MCF 10A (cell line): ENCODE data around the gene PNPLA3. TPM values are rescaled to one million over a fixed set of nuclear protein-coding genes. Genes with fewer than 3 reads are reported as not detected.

ENCODE experiments used
- BruUV-seq: library from RNA; stranded (reverse); fragments of 400-500 nt; replicated peaks from 2 replicates; lab custom pipeline; 2021; lab: Mats Ljungman, UMichigan
- CTCF ChIA-PET: fragments of 300-600 bp; sonication (Branson Sonifier 250); formaldehyde crosslinking; extraction: SDS; loops from one replicate; lab custom pipeline; 2021; ENCODE audit warnings: antibody characterized with exemption, inconsistent platforms; lab: Yijun Ruan, JAX
- POLR2A ChIA-PET: fragments of 300-600, 350-650 bp; sonication (Branson Sonifier 250); formaldehyde crosslinking; extraction: SDS; loops from one replicate; lab custom pipeline; 2020; ENCODE audit warnings: antibody characterized with exemption, inconsistent platforms; lab: Yijun Ruan, JAX
- DNase-seq: peaks from one replicate; pipeline ENCODE4 v3.0.0-alpha.2; 2018; ENCODE audit not compliant: unreplicated experiment
- H3K27ac Mint-ChIP-seq: one replicate; pipeline ENCODE4 v1.8.0; 2022; ENCODE audit warnings: mild to moderate bottlenecking, low read depth, mixed read lengths; ENCODE audit not compliant: unreplicated experiment
- H3K27me3 Mint-ChIP-seq: one replicate; pipeline ENCODE4 v1.8.0; 2022; ENCODE audit warnings: mixed read lengths; ENCODE audit not compliant: insufficient read depth, unreplicated experiment
- H3K36me3 Mint-ChIP-seq: one replicate; pipeline ENCODE4 v1.8.0; 2022; ENCODE audit warnings: mild to moderate bottlenecking, moderate library complexity, mixed read lengths; ENCODE audit not compliant: insufficient read depth, unreplicated experiment
- H3K4me1 Mint-ChIP-seq: one replicate; pipeline ENCODE4 v1.8.0; 2022; ENCODE audit warnings: mixed read lengths; ENCODE audit not compliant: insufficient read depth, unreplicated experiment
- H3K4me3 Mint-ChIP-seq: one replicate; pipeline ENCODE4 v1.8.0; 2022; ENCODE audit warnings: mild to moderate bottlenecking, moderate library complexity, mixed read lengths; ENCODE audit not compliant: unreplicated experiment
- H3K9me3 Mint-ChIP-seq: one replicate; pipeline ENCODE4 v1.8.0; 2022; ENCODE audit warnings: mixed read lengths; ENCODE audit not compliant: unreplicated experiment
- intact Hi-C: fragments of 100-400 bp; cut with micrococcal nuclease; formaldehyde crosslinking; loops from 2 replicates; pipeline ENCODE4 v1.14.1; 2022
- total RNA-seq: library from RNA; stranded (reverse); gene quantifications from 2 replicates; pipeline ENCODE4 v1.2.3, GENCODE V29; 2022
- TF ChIP-seq, protein P1 (sequence below): fragments of 200-600 bp; IDR thresholded peaks from one replicate; pipeline ENCODE4 v1.8.0; 2022; ENCODE audit warnings: antibody characterized with exemption, mild to moderate bottlenecking; ENCODE audit not compliant: unreplicated experiment

PNPLA3 gene
- total RNA-seq, 1 experiment from 2014 or later: 4.2 TPM

DNA sequence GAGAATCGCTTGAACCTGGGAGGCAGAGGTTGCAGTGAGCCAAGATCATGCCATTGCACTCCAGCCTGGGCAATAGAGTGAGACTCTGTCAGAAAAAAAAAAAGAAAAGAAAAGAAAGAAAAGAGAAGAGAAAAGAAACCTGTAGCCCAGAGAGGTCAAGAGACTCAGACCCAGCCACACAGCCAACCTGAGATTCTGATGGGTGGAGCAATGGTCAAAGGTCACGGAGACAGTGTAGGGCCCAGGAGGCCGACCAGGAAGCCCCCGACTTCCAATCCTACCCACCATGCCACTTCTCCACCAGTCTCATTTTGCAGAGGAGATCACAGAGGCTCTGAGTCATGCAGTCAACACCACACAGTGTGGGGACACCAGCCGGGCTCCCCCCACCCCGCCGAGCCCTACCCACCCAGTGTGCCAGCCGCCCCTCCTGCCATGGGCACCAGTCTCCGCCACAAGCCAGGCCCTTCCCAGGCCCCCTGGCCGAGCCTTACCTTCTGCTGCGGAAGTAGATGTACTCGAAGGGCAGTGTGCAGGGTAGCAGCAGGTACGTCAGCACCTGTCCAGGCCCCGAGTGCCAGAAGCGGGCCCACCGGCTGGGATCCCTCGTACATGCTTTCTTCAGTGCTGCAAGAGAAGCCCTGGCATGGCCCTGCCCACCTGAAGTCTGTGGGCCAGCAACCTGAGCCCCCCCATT is 39.7 kb upstream of the PNPLA3 start:
- Mint-ChIP-seq H3K36me3 (peaks cover 6% of the 10 kb centered on the region), H3K4me3 (no peak overlapping the region), H3K27me3 (peaks cover 35% of the 10 kb centered on the region), H3K9me3 (no peaks in the 10 kb centered on the region), H3K27ac (no peak overlapping the region), H3K4me1 (no peaks in the 10 kb centered on the region)
- CTCF ChIA-PET: interaction anchor here (0.7 to 3.8 kb wide), 17 partner anchors 9 to 829 kb away, joined by 3 to 38 read pairs (median 4); no protein-coding TSS in a partner anchor
- intact Hi-C loops: loop anchor here (1.0 to 5.0 kb wide), 2 partner anchors 62 to 743 kb away; no protein-coding TSS in a partner anchor
- POLR2A ChIA-PET: no interaction called here
- no peak for DNase-seq
- no TSS peak for BruUV-seq
- TF ChIP-seq, protein P1, sequence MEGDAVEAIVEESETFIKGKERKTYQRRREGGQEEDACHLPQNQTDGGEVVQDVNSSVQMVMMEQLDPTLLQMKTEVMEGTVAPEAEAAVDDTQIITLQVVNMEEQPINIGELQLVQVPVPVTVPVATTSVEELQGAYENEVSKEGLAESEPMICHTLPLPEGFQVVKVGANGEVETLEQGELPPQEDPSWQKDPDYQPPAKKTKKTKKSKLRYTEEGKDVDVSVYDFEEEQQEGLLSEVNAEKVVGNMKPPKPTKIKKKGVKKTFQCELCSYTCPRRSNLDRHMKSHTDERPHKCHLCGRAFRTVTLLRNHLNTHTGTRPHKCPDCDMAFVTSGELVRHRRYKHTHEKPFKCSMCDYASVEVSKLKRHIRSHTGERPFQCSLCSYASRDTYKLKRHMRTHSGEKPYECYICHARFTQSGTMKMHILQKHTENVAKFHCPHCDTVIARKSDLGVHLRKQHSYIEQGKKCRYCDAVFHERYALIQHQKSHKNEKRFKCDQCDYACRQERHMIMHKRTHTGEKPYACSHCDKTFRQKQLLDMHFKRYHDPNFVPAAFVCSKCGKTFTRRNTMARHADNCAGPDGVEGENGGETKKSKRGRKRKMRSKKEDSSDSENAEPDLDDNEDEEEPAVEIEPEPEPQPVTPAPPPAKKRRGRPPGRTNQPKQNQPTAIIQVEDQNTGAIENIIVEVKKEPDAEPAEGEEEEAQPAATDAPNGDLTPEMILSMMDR: no peak

DNA sequence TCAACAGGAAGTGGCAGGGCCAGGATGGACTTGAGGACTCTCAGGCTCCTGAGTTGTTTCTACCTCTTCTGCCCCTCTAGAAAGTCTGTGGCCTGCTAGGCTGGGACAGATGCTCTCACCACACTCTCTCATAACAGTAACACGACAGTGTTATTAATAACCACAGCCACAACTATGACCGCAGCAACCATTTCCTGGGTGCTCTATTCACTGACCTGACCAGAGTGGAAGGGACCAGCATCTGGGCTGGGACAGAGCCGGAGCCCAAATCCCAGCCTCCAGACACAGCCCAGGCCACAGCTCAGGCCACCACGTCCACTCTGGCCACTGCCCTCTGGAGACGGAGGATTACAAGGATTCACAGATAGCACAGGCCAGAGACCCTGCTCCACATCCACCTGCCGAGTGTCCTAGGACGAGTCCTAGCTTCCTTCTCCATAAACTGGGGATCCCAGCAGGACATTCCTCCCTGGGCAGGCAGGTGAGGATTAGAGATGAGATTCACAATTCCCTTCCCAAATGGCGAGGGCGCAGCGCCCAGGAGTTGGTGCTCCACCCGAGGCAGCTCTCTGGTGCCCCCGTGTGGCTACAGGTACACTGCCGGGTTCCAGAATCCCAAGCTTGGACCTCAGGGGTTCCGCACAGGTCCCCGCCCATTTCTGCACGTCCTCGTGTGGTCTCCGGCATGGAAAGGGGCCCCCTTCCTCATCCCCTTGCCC is 38.8 kb upstream of the PNPLA3 start:
- DNase-seq: peak; percentile 59
- Mint-ChIP-seq H3K27ac (no peak overlapping the region), H3K9me3 (no peaks in the 10 kb centered on the region), H3K27me3 (peaks cover 31% of the 10 kb centered on the region), H3K4me1 (no peaks in the 10 kb centered on the region), H3K36me3 (peaks cover 6% of the 10 kb centered on the region), H3K4me3 (no peak overlapping the region)
- CTCF ChIA-PET: interaction anchor here (0.6 to 3.8 kb wide), 23 partner anchors 14 to 829 kb away, joined by 3 to 38 read pairs (median 4); partner anchors contain the start of gene PNPLA3
- TF ChIP-seq, protein P1: peak; percentile 83
- intact Hi-C loops: loop anchor here (5.0 kb wide), 1 partner anchor 743 kb away; no protein-coding TSS in a partner anchor
- no TSS peak for BruUV-seq
- POLR2A ChIA-PET: interaction anchor here (0.7 kb wide), 1 partner anchor 71 kb away, joined by 3 read pairs; the partner anchor contains the start of gene SAMM50

DNA sequence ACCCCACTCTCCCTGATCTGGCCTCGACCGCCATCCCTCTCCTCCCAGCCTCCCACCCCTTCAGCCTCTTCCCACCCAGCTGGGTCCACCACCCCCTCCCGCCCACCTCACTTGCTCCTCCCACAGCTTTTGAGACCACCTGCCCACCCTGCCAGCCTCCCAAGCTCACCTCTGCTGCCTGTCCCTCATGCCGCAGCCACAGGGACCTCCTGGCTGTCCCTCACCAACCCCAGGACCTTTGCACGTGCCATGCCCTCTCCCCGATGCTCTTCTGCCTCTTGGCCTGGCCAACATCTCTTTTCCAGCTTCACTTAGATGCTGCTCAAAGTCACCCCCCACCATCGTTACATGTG is 38.3 kb upstream of the PNPLA3 start:
- Mint-ChIP-seq H3K9me3 (no peaks in the 10 kb centered on the region), H3K27ac (no peak overlapping the region), H3K27me3 (peaks cover 30% of the 10 kb centered on the region), H3K36me3 (peaks cover 6% of the 10 kb centered on the region), H3K4me3 (no peak overlapping the region), H3K4me1 (no peaks in the 10 kb centered on the region)
- intact Hi-C loops: no loop called here
- ChIA-PET CTCF (interaction anchor here (0.7 to 3.8 kb wide), 16 partner anchors 14 to 612 kb away, joined by 3 to 38 read pairs (median 5); partner anchors contain the start of gene PNPLA3), POLR2A (interaction anchor here (0.7 kb wide), 1 partner anchor 70 kb away, joined by 3 read pairs; the partner anchor contains the start of gene SAMM50)
- BruUV-seq: no TSS peak
- TF ChIP-seq, protein P1: no peak
- DNase-seq: no peak

DNA sequence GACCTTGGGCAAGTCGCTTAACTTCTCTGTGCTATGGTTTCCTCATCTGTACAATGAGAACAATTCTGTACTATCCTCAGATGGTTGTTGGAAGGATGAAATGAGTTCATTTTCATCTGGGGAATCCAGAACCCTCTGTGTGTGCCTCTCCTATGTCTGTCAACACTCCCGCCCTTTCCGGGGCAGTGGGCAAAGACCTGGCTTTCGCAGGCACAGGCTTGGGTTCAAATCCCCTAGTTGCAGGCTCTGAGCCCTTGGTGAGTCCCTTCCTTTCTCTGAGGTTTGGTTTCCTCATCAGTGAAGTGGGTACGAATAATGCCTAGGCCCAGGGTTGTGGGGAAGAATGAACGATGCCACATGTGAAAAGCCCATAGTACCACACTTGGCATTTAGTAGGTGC is 37.8 kb upstream of the PNPLA3 start:
- H3K27ac Mint-ChIP-seq: no peak overlapping the region
- peaks cover 6% of the 10 kb centered on the region for H3K36me3 Mint-ChIP-seq
- no TSS peak for BruUV-seq
- peaks cover 30% of the 10 kb centered on the region for H3K27me3 Mint-ChIP-seq
- ChIA-PET CTCF (interaction anchor here (0.6 to 3.8 kb wide), 9 partner anchors 13 to 483 kb away, joined by 3 to 38 read pairs (median 5); partner anchors contain the start of gene PNPLA3), POLR2A (no interaction called here)
- no peaks in the 10 kb centered on the region for H3K4me1 Mint-ChIP-seq
- H3K9me3 Mint-ChIP-seq: no peaks in the 10 kb centered on the region
- H3K4me3 Mint-ChIP-seq: no peak overlapping the region
- TF ChIP-seq, protein P1: no peak
- intact Hi-C loops: no loop called here
- DNase-seq: no peak
